ENCODE data around the gene RPL28. TPM values are rescaled to one million over a fixed set of nuclear protein-coding genes. Genes with fewer than 3 reads are reported as not detected.

Gene RPL28
- polyA plus RNA-seq, 4 donors, result 1,338 to 2,360 (median 2,018) TPM

GRCh38 chr19:55373993-55374757 is 11.6 kb upstream of the RPL28 start:
- H3K9me3 ChIP-seq (ENCODE audit: control insufficient read depth in 2 of 2, insufficient read depth in 1 of 2, low read depth in 1 of 2, low read length in 1 of 2), result no peaks in the 10 kb centered on the region
- 5 to 14% (median 8%) methylated on average over 29 to 31 of the region's 31 CpGs for WGBS, 3 donors
- H3K27me3 ChIP-seq (ENCODE audit: control insufficient read depth in 3 of 3, insufficient read depth in 3 of 3, low read length in 3 of 3), result peaks cover 5 to 81% (median 31%) of the 10 kb centered on the region in 3 donors
- no peak overlapping the region for H3K4me3 ChIP-seq (ENCODE audit: low read depth in 1 of 3, low read length in 3 of 3)
- peaks cover 0 to 4% (median 0%) of the 10 kb centered on the region in 3 donors for H3K36me3 ChIP-seq (ENCODE audit: control insufficient read depth in 3 of 3, insufficient read depth in 2 of 3, low read depth in 1 of 3, low read length in 3 of 3)
- peaks cover 0 to 20% (median 0%) of the 10 kb centered on the region in 3 donors for H3K4me1 ChIP-seq (ENCODE audit: control insufficient read depth in 3 of 3, insufficient read depth in 2 of 3, low read depth in 1 of 3, low read length in 2 of 3)
- DNase-seq, result no peak
- no peak for FAIRE-seq
- no peak overlapping the region for H3K27ac ChIP-seq (ENCODE audit: low read depth in 1 of 3, low read length in 2 of 3)

GRCh38 chr19:55376241-55376933 is 9.3 kb upstream of the RPL28 start, which contains the start of gene TMEM190:
Gene TMEM190 (plus strand): TSS chr19:55376826. CDS start chr19:55376854, 28 bp downstream.
- no peak for FAIRE-seq
- 20 to 42% (median 30%) methylated on average over 20 to 21 of the region's 21 CpGs for WGBS, 3 donors
- peaks cover 5 to 62% (median 21%) of the 10 kb centered on the region in 3 donors for H3K27me3 ChIP-seq (ENCODE audit: control insufficient read depth in 3 of 3, insufficient read depth in 3 of 3, low read length in 3 of 3)

GRCh38 chr19:55377356-55378131 is 8.2 kb upstream of the RPL28 start:
- Histone ChIP-seq H3K36me3 (ENCODE audit: control insufficient read depth in 3 of 3, insufficient read depth in 2 of 3, low read depth in 1 of 3, low read length in 3 of 3) (peaks cover 0 to 16% (median 0%) of the 10 kb centered on the region in 3 donors), H3K27me3 (ENCODE audit: control insufficient read depth in 3 of 3, insufficient read depth in 3 of 3, low read length in 3 of 3) (peaks cover 0 to 51% (median 16%) of the 10 kb centered on the region in 3 donors), H3K9me3 (ENCODE audit: control insufficient read depth in 2 of 2, insufficient read depth in 1 of 2, low read depth in 1 of 2, low read length in 1 of 2) (peaks cover 0 to 3% of the 10 kb centered on the region in 2 donors), H3K4me1 (ENCODE audit: control insufficient read depth in 3 of 3, insufficient read depth in 2 of 3, low read depth in 1 of 3, low read length in 2 of 3) (peaks cover 0 to 18% (median 0%) of the 10 kb centered on the region in 3 donors), H3K4me3 (ENCODE audit: low read depth in 1 of 3, low read length in 3 of 3) (no peak overlapping the region), H3K27ac (ENCODE audit: low read depth in 1 of 3, low read length in 2 of 3) (no peak overlapping the region)
- FAIRE-seq (no peak), DNase-seq (no peak)
- 34 to 60% (median 60%) methylated on average over 43 of the region's 43 CpGs for WGBS, 3 donors

More at GRCh38 chr19:55376241-55376933, 9.3 kb upstream of the RPL28 start, which contains the start of gene TMEM190:
- Histone ChIP-seq H3K9me3 (ENCODE audit: control insufficient read depth in 2 of 2, insufficient read depth in 1 of 2, low read depth in 1 of 2, low read length in 1 of 2) (no peaks in the 10 kb centered on the region), H3K27ac (ENCODE audit: low read depth in 1 of 3, low read length in 2 of 3) (no peak within 1 kb of the TSS), H3K4me3 (ENCODE audit: low read depth in 1 of 3, low read length in 3 of 3) (no peak within 1 kb of the TSS), H3K4me1 (ENCODE audit: control insufficient read depth in 3 of 3, insufficient read depth in 2 of 3, low read depth in 1 of 3, low read length in 2 of 3) (peaks cover 0 to 18% (median 0%) of the 10 kb centered on the region in 3 donors), H3K36me3 (ENCODE audit: control insufficient read depth in 3 of 3, insufficient read depth in 2 of 3, low read depth in 1 of 3, low read length in 3 of 3) (peaks cover 0 to 12% (median 0%) of the 10 kb centered on the region in 3 donors)
- peak in 1 of 2 donors; percentile 33 for DNase-seq

- WGBS, 3 donors, result 62 to 77% (median 75%) methylated on average over 9 to 11 of the region's 11 CpGs
- no peak for DNase-seq
- H3K36me3 ChIP-seq (ENCODE audit: control insufficient read depth in 3 of 3, insufficient read depth in 2 of 3, low read depth in 1 of 3, low read length in 3 of 3), result peaks cover 0 to 19% (median 0%) of the 10 kb centered on the region in 3 donors
- H3K4me3 ChIP-seq (ENCODE audit: low read depth in 1 of 3, low read length in 3 of 3), result no peak overlapping the region
- H3K4me1 ChIP-seq (ENCODE audit: control insufficient read depth in 3 of 3, insufficient read depth in 2 of 3, low read depth in 1 of 3, low read length in 2 of 3), result peaks cover 0 to 16% (median 2%) of the 10 kb centered on the region in 3 donors
- FAIRE-seq, result no peak
- peaks cover 0 to 7% of the 10 kb centered on the region in 2 donors for H3K9me3 ChIP-seq (ENCODE audit: control insufficient read depth in 2 of 2, insufficient read depth in 1 of 2, low read depth in 1 of 2, low read length in 1 of 2)
- no peak overlapping the region for H3K27ac ChIP-seq (ENCODE audit: low read depth in 1 of 3, low read length in 2 of 3)
- H3K27me3 ChIP-seq (ENCODE audit: control insufficient read depth in 3 of 3, insufficient read depth in 3 of 3, low read length in 3 of 3), result peaks cover 0 to 34% (median 7%) of the 10 kb centered on the region in 3 donors
Measured at GRCh38 chr19:55379174-55379573, 6.6 kb upstream of the RPL28 start.

- Histone ChIP-seq H3K27ac (ENCODE audit: low read depth in 1 of 3, low read length in 2 of 3) (no peak overlapping the region), H3K36me3 (ENCODE audit: control insufficient read depth in 3 of 3, insufficient read depth in 2 of 3, low read depth in 1 of 3, low read length in 3 of 3) (peaks cover 0 to 28% (median 0%) of the 10 kb centered on the region in 3 donors), H3K4me1 (ENCODE audit: control insufficient read depth in 3 of 3, insufficient read depth in 2 of 3, low read depth in 1 of 3, low read length in 2 of 3) (peaks cover 0 to 18% (median 2%) of the 10 kb centered on the region in 3 donors), H3K27me3 (ENCODE audit: control insufficient read depth in 3 of 3, insufficient read depth in 3 of 3, low read length in 3 of 3) (peaks cover 0 to 9% (median 2%) of the 10 kb centered on the region in 3 donors), H3K4me3 (ENCODE audit: low read depth in 1 of 3, low read length in 3 of 3) (no peak overlapping the region), H3K9me3 (ENCODE audit: control insufficient read depth in 2 of 2, insufficient read depth in 1 of 2, low read depth in 1 of 2, low read length in 1 of 2) (peaks cover 0 to 7% of the 10 kb centered on the region in 2 donors)
- DNase-seq (no peak), FAIRE-seq (no peak)
- WGBS, 3 donors, result 97 to 98% (median 97%) methylated on average over 5 of the region's 5 CpGs
Measured at GRCh38 chr19:55382013-55382412, 3.7 kb upstream of the RPL28 start.

- Histone ChIP-seq H3K4me3 (ENCODE audit: low read depth in 1 of 3, low read length in 3 of 3) (no peak overlapping the region), H3K27me3 (ENCODE audit: control insufficient read depth in 3 of 3, insufficient read depth in 3 of 3, low read length in 3 of 3) (peaks cover 0 to 4% (median 0%) of the 10 kb centered on the region in 3 donors), H3K36me3 (ENCODE audit: control insufficient read depth in 3 of 3, insufficient read depth in 2 of 3, low read depth in 1 of 3, low read length in 3 of 3) (peaks cover under 1 to 34% (median 1%) of the 10 kb centered on the region in 3 donors), H3K4me1 (ENCODE audit: control insufficient read depth in 3 of 3, insufficient read depth in 2 of 3, low read depth in 1 of 3, low read length in 2 of 3) (peaks cover 2 to 23% (median 2%) of the 10 kb centered on the region in 3 donors), H3K27ac (ENCODE audit: low read depth in 1 of 3, low read length in 2 of 3) (no peak overlapping the region), H3K9me3 (ENCODE audit: control insufficient read depth in 2 of 2, insufficient read depth in 1 of 2, low read depth in 1 of 2, low read length in 1 of 2) (peaks cover 0 to 7% of the 10 kb centered on the region in 2 donors)
- 95 to 97% (median 96%) methylated on average over 3 of the region's 3 CpGs for WGBS, 3 donors
- no peak for FAIRE-seq
- no peak for DNase-seq
Measured at GRCh38 chr19:55382522-55383054, 3.1 kb upstream of the RPL28 start.

- DNase-seq, result peak in 1 of 2 donors; percentile 58
- peaks cover 7 to 33% (median 8%) of the 10 kb centered on the region in 3 donors for H3K4me1 ChIP-seq (ENCODE audit: control insufficient read depth in 3 of 3, insufficient read depth in 2 of 3, low read depth in 1 of 3, low read length in 2 of 3)
- H3K36me3 ChIP-seq (ENCODE audit: control insufficient read depth in 3 of 3, insufficient read depth in 2 of 3, low read depth in 1 of 3, low read length in 3 of 3), result peaks cover 4 to 43% (median 10%) of the 10 kb centered on the region in 3 donors
- no peak for FAIRE-seq
- 3 to 6% (median 4%) methylated on average over 44 to 88 of the region's 88 CpGs for WGBS, 3 donors
- H3K4me3 ChIP-seq (ENCODE audit: low read depth in 1 of 3, low read length in 3 of 3), result peak overlapping the region; percentile 44 to 75 (median 63)
- H3K9me3 ChIP-seq (ENCODE audit: control insufficient read depth in 2 of 2, insufficient read depth in 1 of 2, low read depth in 1 of 2, low read length in 1 of 2), result peaks cover 0 to 7% of the 10 kb centered on the region in 2 donors
- no peaks in the 10 kb centered on the region for H3K27me3 ChIP-seq (ENCODE audit: control insufficient read depth in 3 of 3, insufficient read depth in 3 of 3, low read length in 3 of 3)
- peak overlapping the region; percentile 86 to 97 (median 86) for H3K27ac ChIP-seq (ENCODE audit: low read depth in 1 of 3, low read length in 2 of 3)
Measured at GRCh38 chr19:55383279-55384130, 2.2 kb upstream of the RPL28 start.

All from small intestine (tissue), 7 donors.